HepG2 (cell line): ENCODE results near the gene PDXDC1. TPM values are rescaled to one million over a fixed set of nuclear protein-coding genes. Genes with fewer than 3 reads are reported as not detected.
"Not testable (repeated sequence)": the region's sequence is repeated elsewhere in the genome, so short reads cannot be mapped to it uniquely, and the experiment has no call there.

ENCODE experiments used
- ATAC-seq: fragments of 200-7000 bp; cut with Tn5 transposase; 3 replicates; pipeline ENCODE4 v1.9.1; 2020; ENCODE audit warnings: mild to moderate bottlenecking, moderate library complexity
- BruUV-seq: library from RNA; stranded (reverse); fragments of 400-500 nt; replicated peaks from 2 replicates; lab custom pipeline; 2021; lab: Mats Ljungman, UMichigan
- CTCF ChIA-PET: fragments of 300-600 bp; formaldehyde crosslinking; extraction: SDS; loops from one replicate; lab custom pipeline; 2021; ENCODE audit warnings: low total read pairs, inconsistent platforms, low intra/inter-chr PET ratio; lab: Yijun Ruan, JAX
- POLR2A ChIA-PET: fragments of 350-600 bp; sonication (Branson Sonifier 250); formaldehyde crosslinking; loops from one replicate; lab custom pipeline; 2020; ENCODE audit warnings: antibody characterized with exemption, inconsistent platforms; lab: Yijun Ruan, JAX
- DNase-seq: peaks from one replicate; pipeline ENCODE4 v3.0.0-alpha.2; 2015; ENCODE audit warnings: low spot score
- FAIRE-seq: peaks from 3 replicates; lab custom pipeline; 2011; peaks lifted over from hg19 to GRCh38; lab: Jason Lieb, UNC
- H2AFZ ChIP-seq: one replicate; pipeline ENCODE4 v1.6.1; 2011; ENCODE audit warnings: low read length, inconsistent platforms
- H3K27ac ChIP-seq: fragments of 300-600 bp; 3 replicates; pipeline ENCODE4 v1.8.0; 2011; ENCODE audit warnings: mixed run types, mild to moderate bottlenecking, mixed read lengths, low read length, inconsistent platforms; ENCODE audit not compliant: insufficient read depth; ENCODE audit errors: extremely low read length
- H3K27me3 ChIP-seq, 2 experiments: fragments of 200-600 bp in 1 of 2; 2 replicates in 1 of 2; 3 replicates in 1 of 2; pipeline versions ENCODE4 v1.6.0 to v1.8.0; 2011; ENCODE audit warnings: low read length in 2 of 2, mild to moderate bottlenecking in 2 of 2, moderate library complexity in 2 of 2, inconsistent platforms in 1 of 2; ENCODE audit not compliant: insufficient read depth in 2 of 2, control insufficient read depth in 1 of 2
- H3K36me3 ChIP-seq, 2 experiments: fragments of 200-600 bp in 1 of 2; replicated peaks in 1 of 2; 2 replicates in 1 of 2; 3 replicates in 1 of 2; pipeline versions ENCODE4 v1.5.1 to v1.8.0; 2011; ENCODE audit warnings: low read length in 2 of 2, inconsistent platforms in 1 of 2; ENCODE audit not compliant: insufficient read depth in 2 of 2, control insufficient read depth in 1 of 2
- H3K4me1 ChIP-seq: 2 replicates; pipeline ENCODE4 v1.5.1; 2012; ENCODE audit warnings: low read length, inconsistent platforms; ENCODE audit not compliant: insufficient read depth
- H3K4me2 ChIP-seq: 2 replicates; pipeline ENCODE4 v1.6.0; 2011; ENCODE audit warnings: low read depth, low read length, inconsistent platforms
- H3K4me3 ChIP-seq, 3 experiments: fragments of 200-600 bp in 1 of 3; sonication (generic), shearing (Covaris generic) in 1 of 3; replicated peaks in 1 of 3; 2 replicates each; pipeline ENCODE4 v1.5.1; 2011 to 2016; ENCODE audit warnings: low read length in 3 of 3, inconsistent platforms in 2 of 3, low read depth in 2 of 3, mild to moderate bottlenecking in 2 of 3, control low read depth in 1 of 3, mixed read lengths in 1 of 3; ENCODE audit not compliant: insufficient read depth in 1 of 3
- H3K79me2 ChIP-seq: one replicate; pipeline ENCODE4 v1.6.1; 2011; ENCODE audit warnings: low read length, inconsistent platforms; ENCODE audit not compliant: insufficient read depth
- H3K9ac ChIP-seq: 2 replicates; pipeline ENCODE4 v1.6.0; 2011; ENCODE audit warnings: mild to moderate bottlenecking, low read depth, low read length, inconsistent platforms; ENCODE audit not compliant: insufficient read depth
- H3K9me3 ChIP-seq: 2 replicates; pipeline ENCODE4 v1.5.1; 2012; ENCODE audit warnings: mild to moderate bottlenecking, low read length
- H4K20me1 ChIP-seq: 2 replicates; pipeline ENCODE4 v1.6.0; 2011; ENCODE audit warnings: inconsistent platforms, mild to moderate bottlenecking, low read length, moderate library complexity; ENCODE audit not compliant: insufficient read depth
- WGBS: methylation state at CpG from one replicate; pipeline ENCODE4 v1.1.6; 2017; ENCODE audit warnings: low lambda C conversion rate; 5-methylcytosine and 5-hydroxymethylcytosine counted together
- in situ Hi-C: cut with HindIII; loops from 2 replicates; pipeline ENCODE4 v1.10.0; 2017; ENCODE audit warnings: low pct_unique_long_range_greater_than_20kb; ENCODE audit not compliant: extremely low pct_ligation_motif_present
- intact Hi-C: fragments of 100-400 bp; cut with micrococcal nuclease; formaldehyde crosslinking; loops from one replicate; pipeline ENCODE4 v1.10.0; 2022; ENCODE audit not compliant: unreplicated experiment
- polyA plus RNA-seq, 8 experiments: library from polyadenylated mRNA; depleted of rRNA in 3 of 8; stranded (reverse) in 7 of 8; unstranded in 1 of 8; fragments of >200 nt; fragmentation: Illumina TruSeq in 4 of 8; extraction: Trizol in 4 of 8; gene quantifications; 2 replicates each; pipeline versions ENCODE4 v1.2.1 to v1.2.3, GENCODE V29; 2011 to 2016; ENCODE audit warnings: low read depth in 4 of 8, missing spikeins in 1 of 8, mixed read lengths in 1 of 8; ENCODE audit not compliant: insufficient read depth in 1 of 8
- total RNA-seq, 5 experiments: library from RNA; depleted of rRNA; stranded (reverse); fragments of >200 nt; fragmentation: Illumina TruSeq; extraction: Trizol; gene quantifications; 2 replicates each; pipeline ENCODE4 v1.2.3, GENCODE V29; 2016; ENCODE audit warnings: low read depth in 1 of 5

The PDXDC1 gene
- total and polyA plus RNA-seq, 2 of the 13 experiments (the other 11 are each of a cell fraction or from before 2014, with no cell fraction given), result 133 to 169 TPM

- FAIRE-seq, H3K4me1 ChIP-seq, H3K4me2 ChIP-seq, CTCF ChIA-PET, in situ Hi-C loops, H3K36me3 ChIP-seq, H3K27me3 ChIP-seq, BruUV-seq, H4K20me1 ChIP-seq, H3K9me3 ChIP-seq, H3K9ac ChIP-seq, H3K27ac ChIP-seq, POLR2A ChIA-PET, DNase-seq, H2AFZ ChIP-seq, intact Hi-C loops, H3K79me2 ChIP-seq, H3K4me3 ChIP-seq, ATAC-seq: not testable (repeated sequence)
- 50% methylated on average over 6 of the region's 9 CpGs for WGBS
Observed at GRCh38 chr16:14937994-14938393, 36.8 kb upstream of the PDXDC1 start.

GRCh38 chr16:14942686-14943085 lies 32.1 kb upstream of the PDXDC1 start:
- H3K27ac ChIP-seq, H3K27me3 ChIP-seq, H4K20me1 ChIP-seq, H3K4me1 ChIP-seq, H3K9ac ChIP-seq, H3K9me3 ChIP-seq, in situ Hi-C loops, H3K36me3 ChIP-seq, H3K79me2 ChIP-seq, ATAC-seq, FAIRE-seq, DNase-seq, H3K4me2 ChIP-seq, CTCF ChIA-PET, H2AFZ ChIP-seq, POLR2A ChIA-PET, H3K4me3 ChIP-seq, intact Hi-C loops: not testable (repeated sequence)
- 97% methylated on average over 3 of the region's 3 CpGs for WGBS
- BruUV-seq, result TSS peak; percentile 28
